H9 (cell line): ENCODE measurements around the gene SLAMF1. TPM values are rescaled to one million over a fixed set of nuclear protein-coding genes. Genes with fewer than 3 reads are reported as not detected.
A peak's percentile ranks its signal among the peaks of the same experiment; 100 is the strongest.

Experiments used
- DNase-seq: peaks from one replicate; pipeline ENCODE4 v3.0.0-alpha.2; 2017
- H2AFZ ChIP-seq: one replicate; pipeline ENCODE4 v1.6.1; 2013; ENCODE audit warnings: mild to moderate bottlenecking, low read length, control low read depth, moderate library complexity
- H2AK5ac ChIP-seq: 2 replicates; pipeline ENCODE4 v1.6.1; 2013; ENCODE audit warnings: low read length, control low read depth, mixed read lengths; ENCODE audit not compliant: insufficient read length
- H2BK120ac ChIP-seq: one replicate; pipeline ENCODE4 v1.6.1; 2013; ENCODE audit warnings: low read depth, mild to moderate bottlenecking, low read length, control low read depth, inconsistent platforms; ENCODE audit not compliant: poor library complexity, severe bottlenecking
- H2BK12ac ChIP-seq: 2 replicates; pipeline ENCODE4 v1.6.1; 2013; ENCODE audit warnings: low read length, control low read depth, mixed read lengths, low read depth; ENCODE audit not compliant: insufficient read length
- H2BK15ac ChIP-seq: 2 replicates; pipeline ENCODE4 v1.6.1; 2013; ENCODE audit warnings: low read depth, low read length, control low read depth
- H2BK20ac ChIP-seq: one replicate; pipeline ENCODE4 v1.6.1; 2013; ENCODE audit warnings: low read depth, mild to moderate bottlenecking, low read length, control low read depth, inconsistent platforms; ENCODE audit not compliant: poor library complexity, severe bottlenecking
- H2BK5ac ChIP-seq: 2 replicates; pipeline ENCODE4 v1.6.1; 2013; ENCODE audit warnings: low read length, control low read depth, mixed read lengths; ENCODE audit not compliant: insufficient read length
- H3K14ac ChIP-seq: 2 replicates; pipeline ENCODE4 v1.6.1; 2013; ENCODE audit warnings: low read length, control low read depth; ENCODE audit not compliant: insufficient read depth
- H3K18ac ChIP-seq: 2 replicates; pipeline ENCODE4 v1.6.1; 2013; ENCODE audit warnings: low read depth, mild to moderate bottlenecking, mixed read lengths, low read length, control low read depth; ENCODE audit not compliant: insufficient read length
- H3K23ac ChIP-seq: 2 replicates; pipeline ENCODE4 v1.6.1; 2013; ENCODE audit warnings: low read length, control low read depth, mixed read lengths, low read depth; ENCODE audit not compliant: insufficient read length
- H3K23me2 ChIP-seq: 2 replicates; pipeline ENCODE4 v1.6.1; 2013; ENCODE audit warnings: low read depth, mild to moderate bottlenecking, mixed read lengths, low read length, control low read depth; ENCODE audit not compliant: insufficient read length, poor library complexity, severe bottlenecking
- H3K27ac ChIP-seq: 2 replicates; pipeline ENCODE4 v1.5.1; 2013; ENCODE audit warnings: low read length, control low read depth, mixed read lengths, low read depth; ENCODE audit not compliant: insufficient read length
- H3K27me3 ChIP-seq: 2 replicates; pipeline ENCODE4 v1.6.1; 2013; ENCODE audit warnings: low read length, control low read depth, inconsistent platforms; ENCODE audit not compliant: insufficient read depth
- H3K4ac ChIP-seq: 2 replicates; pipeline ENCODE4 v1.6.1; 2013; ENCODE audit warnings: low read depth, mild to moderate bottlenecking, control low read depth, inconsistent platforms, low read length, moderate library complexity
- H3K4me1 ChIP-seq: 2 replicates; pipeline ENCODE4 v1.6.1; 2013; ENCODE audit warnings: low read length, control low read depth, inconsistent platforms; ENCODE audit not compliant: insufficient read depth
- H3K4me2 ChIP-seq: 2 replicates; pipeline ENCODE4 v1.6.1; 2013; ENCODE audit warnings: low read length, control low read depth, mixed read lengths; ENCODE audit not compliant: insufficient read length, insufficient read depth
- H3K56ac ChIP-seq: 2 replicates; pipeline ENCODE4 v1.6.1; 2013; ENCODE audit warnings: low read depth, mild to moderate bottlenecking, mixed read lengths, low read length, control low read depth; ENCODE audit not compliant: insufficient read length
- H3K79me1 ChIP-seq: 2 replicates; pipeline ENCODE4 v1.6.1; 2013; ENCODE audit warnings: low read depth, mild to moderate bottlenecking, moderate library complexity, low read length, control low read depth, inconsistent platforms; ENCODE audit not compliant: insufficient read depth, poor library complexity, severe bottlenecking
- H3K79me2 ChIP-seq: 2 replicates; pipeline ENCODE4 v1.6.1; 2013; ENCODE audit warnings: low read length, control low read depth, inconsistent platforms; ENCODE audit not compliant: insufficient read depth
- H3K9ac ChIP-seq: 2 replicates; pipeline ENCODE4 v1.6.1; 2013; ENCODE audit warnings: low read length, control low read depth, mixed read lengths; ENCODE audit not compliant: insufficient read length; ENCODE audit errors: extremely low read depth
- H3K9me3 ChIP-seq: one replicate; pipeline ENCODE4 v1.6.1; 2013; ENCODE audit warnings: low read depth, low read length, inconsistent platforms; ENCODE audit not compliant: control insufficient read depth
- H3T11ph ChIP-seq: one replicate; pipeline ENCODE4 v1.6.1; 2013; ENCODE audit warnings: mild to moderate bottlenecking, low read length, control low read depth, inconsistent platforms
- H4K20me1 ChIP-seq: one replicate; pipeline ENCODE4 v1.6.1; 2013; ENCODE audit not compliant: control insufficient read depth, insufficient read length, insufficient read depth
- H4K5ac ChIP-seq: 2 replicates; pipeline ENCODE4 v1.6.1; 2013; ENCODE audit warnings: low read depth, mild to moderate bottlenecking, mixed read lengths, low read length, control low read depth; ENCODE audit not compliant: insufficient read length
- H4K8ac ChIP-seq: replicated peaks from 2 replicates; pipeline ENCODE4 v1.6.1; 2013; ENCODE audit warnings: low read length, control low read depth, mixed read lengths, low read depth; ENCODE audit not compliant: insufficient read length
- H4K91ac ChIP-seq: 2 replicates; pipeline ENCODE4 v1.6.1; 2013; ENCODE audit warnings: low read depth, mild to moderate bottlenecking, moderate library complexity, mixed read lengths, low read length, control low read depth; ENCODE audit not compliant: insufficient read length
- H3K27ac Mint-ChIP-seq, 3 experiments: 2 replicates in 2 of 3; 3 replicates in 1 of 3; pipeline ENCODE4 v1.8.0; 2020 to 2021; ENCODE audit warnings: mixed read lengths in 3 of 3, mild to moderate bottlenecking in 1 of 3, moderate library complexity in 1 of 3
- H3K27me3 Mint-ChIP-seq: 2 replicates; pipeline ENCODE4 v1.8.0; 2021; ENCODE audit warnings: low read depth, mild to moderate bottlenecking, moderate library complexity, mixed read lengths
- H3K36me3 Mint-ChIP-seq, 3 experiments: 2 replicates in 2 of 3; 3 replicates in 1 of 3; pipeline ENCODE4 v1.8.0; 2020 to 2021; ENCODE audit warnings: low read depth in 3 of 3, mixed read lengths in 3 of 3; ENCODE audit not compliant: insufficient read depth in 1 of 3
- H3K4me1 Mint-ChIP-seq, 2 experiments: 2 replicates each; pipeline ENCODE4 v1.8.0; 2020; ENCODE audit warnings: mixed read lengths in 2 of 2
- H3K4me3 Mint-ChIP-seq, 2 experiments: 2 replicates in 1 of 2; 3 replicates in 1 of 2; pipeline ENCODE4 v1.8.0; 2020 to 2021; ENCODE audit warnings: mild to moderate bottlenecking in 2 of 2, mixed read lengths in 2 of 2, moderate library complexity in 1 of 2
- H3K9me3 Mint-ChIP-seq, 2 experiments: 2 replicates in 1 of 2; 3 replicates in 1 of 2; pipeline ENCODE4 v1.8.0; 2020; ENCODE audit warnings: mild to moderate bottlenecking in 2 of 2, mixed read lengths in 2 of 2, moderate library complexity in 1 of 2
- WGBS: extraction: QIAGEN DNeasy Blood & Tissue Kit; methylation state at CpG from one replicate; pipeline ENCODE4 v1.1.7; 2013; ENCODE audit warnings: missing lambda C conversion rate, low lambda C conversion rate, mixed read lengths; ENCODE audit not compliant: insufficient read length; ENCODE audit errors: extremely low coverage; 5-methylcytosine and 5-hydroxymethylcytosine counted together
- total RNA-seq: library from RNA; stranded (reverse); gene quantifications from 2 replicates; pipeline ENCODE4 v1.2.1, GENCODE V29; 2021
- TF ChIP-seq, protein P1 (sequence below): fragments of 200-600 bp; sonication (generic); conservative IDR thresholded peaks from 3 replicates; pipeline ENCODE4 v1.8.0; 2021; ENCODE audit warnings: antibody characterized with exemption, mild to moderate bottlenecking

The SLAMF1 gene
- total RNA-seq, 1 experiment from 2014 or later: not detected

DNA sequence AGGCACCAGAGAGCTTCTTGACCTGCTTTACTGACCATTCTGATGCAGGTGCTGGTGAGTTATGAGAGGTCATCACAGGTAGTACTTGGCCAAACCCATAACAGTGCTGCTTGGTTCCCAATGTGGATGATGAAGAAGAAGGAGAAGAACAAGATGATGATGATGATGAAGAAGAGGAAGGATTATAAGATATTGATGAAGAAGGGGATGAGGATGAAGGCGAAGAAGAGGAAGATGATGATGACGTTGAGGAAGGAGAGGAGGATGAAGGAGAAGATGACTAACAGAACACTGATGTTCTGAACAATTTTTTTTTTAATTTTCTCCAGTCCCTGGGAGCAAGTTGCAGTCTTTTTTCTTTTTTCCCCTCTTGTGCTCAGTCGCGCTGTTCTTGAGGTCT, 23.9 kb upstream of the SLAMF1 start:
- no peak overlapping the region for H2BK5ac ChIP-seq
- no peaks in the 10 kb centered on the region for H3K27me3 ChIP-seq
- H3K14ac ChIP-seq: no peak overlapping the region
- no peak overlapping the region for H2AK5ac ChIP-seq
- no peak overlapping the region for H3K23ac ChIP-seq
- H4K8ac ChIP-seq: no peak overlapping the region
- no peak overlapping the region for H2BK12ac ChIP-seq
- Mint-ChIP-seq H3K27ac (peak overlapping the region; percentile 38 to 65 (median 50); a peak in 6 of 7 replicates), H3K4me3 (peak overlapping the region in 1 of 2 experiments; percentile 0; a peak in 1 of 5 replicates), H3K4me1 (peaks cover 12 to 16% of the 10 kb centered on the region in 2 experiments), H3K36me3 (peaks cover 3 to 24% (median 12%) of the 10 kb centered on the region in 3 experiments; a peak in 6 of 7 replicates), H3K9me3 (peaks cover 15 to 29% of the 10 kb centered on the region in 2 experiments), H3K27me3 (no peaks in the 10 kb centered on the region)
- no peak overlapping the region for H3K4ac ChIP-seq
- H4K5ac ChIP-seq: no peak overlapping the region
- no peak overlapping the region for H2AFZ ChIP-seq
- H3K4me1 ChIP-seq: peaks cover 15% of the 10 kb centered on the region
- H3K9ac ChIP-seq: no peak overlapping the region
- H3T11ph ChIP-seq: no peak overlapping the region
- no peak overlapping the region for H4K91ac ChIP-seq
- peak overlapping the region; percentile 5 for H2BK120ac ChIP-seq
- H3K4me2 ChIP-seq: no peak overlapping the region
- DNase-seq: no peak
- H3K9me3 ChIP-seq: no peaks in the 10 kb centered on the region
- no peaks in the 10 kb centered on the region for H4K20me1 ChIP-seq
- no peak overlapping the region for H3K56ac ChIP-seq
- no peak overlapping the region for H3K18ac ChIP-seq
- whole genome bisulfite sequencing: 100% methylated on average over 2 of the region's 4 CpGs
- no peak overlapping the region for H3K27ac ChIP-seq
- no peak overlapping the region for H2BK20ac ChIP-seq
- no peaks in the 10 kb centered on the region for H3K23me2 ChIP-seq
- no peak overlapping the region for H2BK15ac ChIP-seq
- H3K79me1 ChIP-seq: no peaks in the 10 kb centered on the region
- TF ChIP-seq, protein P1, sequence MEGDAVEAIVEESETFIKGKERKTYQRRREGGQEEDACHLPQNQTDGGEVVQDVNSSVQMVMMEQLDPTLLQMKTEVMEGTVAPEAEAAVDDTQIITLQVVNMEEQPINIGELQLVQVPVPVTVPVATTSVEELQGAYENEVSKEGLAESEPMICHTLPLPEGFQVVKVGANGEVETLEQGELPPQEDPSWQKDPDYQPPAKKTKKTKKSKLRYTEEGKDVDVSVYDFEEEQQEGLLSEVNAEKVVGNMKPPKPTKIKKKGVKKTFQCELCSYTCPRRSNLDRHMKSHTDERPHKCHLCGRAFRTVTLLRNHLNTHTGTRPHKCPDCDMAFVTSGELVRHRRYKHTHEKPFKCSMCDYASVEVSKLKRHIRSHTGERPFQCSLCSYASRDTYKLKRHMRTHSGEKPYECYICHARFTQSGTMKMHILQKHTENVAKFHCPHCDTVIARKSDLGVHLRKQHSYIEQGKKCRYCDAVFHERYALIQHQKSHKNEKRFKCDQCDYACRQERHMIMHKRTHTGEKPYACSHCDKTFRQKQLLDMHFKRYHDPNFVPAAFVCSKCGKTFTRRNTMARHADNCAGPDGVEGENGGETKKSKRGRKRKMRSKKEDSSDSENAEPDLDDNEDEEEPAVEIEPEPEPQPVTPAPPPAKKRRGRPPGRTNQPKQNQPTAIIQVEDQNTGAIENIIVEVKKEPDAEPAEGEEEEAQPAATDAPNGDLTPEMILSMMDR: no peak
- H3K79me2 ChIP-seq: no peaks in the 10 kb centered on the region
